Upper lobe of left lung (tissue), 6 donors: ENCODE measurements around the gene OR2T29. TPM values are rescaled to one million over a fixed set of nuclear protein-coding genes. Genes with fewer than 3 reads are reported as not detected.

Experiments used
- ATAC-seq, 2 donors: fragments of 200-7000 bp; cut with Tn5 transposase; one replicate each; pipeline ENCODE4 v1.9.1; 2022; ENCODE audit warnings: mild to moderate bottlenecking in 2 of 2, moderate library complexity in 2 of 2; ENCODE audit not compliant: low FRiP score in 2 of 2
- DNase-seq, 2 donors: peaks; one replicate each; pipeline ENCODE4 v3.0.0-alpha.2; 2019 to 2020
- H3K27ac ChIP-seq, 4 donors: fragments of 200-600 bp; sonication (generic); one replicate each; pipeline ENCODE4 v1.5.1; 2016 to 2019
- H3K27me3 ChIP-seq, 4 donors: fragments of 200-600 bp; sonication (generic); one replicate each; pipeline ENCODE4 v1.5.1; 2017 to 2019
- H3K36me3 ChIP-seq, 4 donors: fragments of 200-600 bp; sonication (generic); one replicate each; pipeline ENCODE4 v1.5.1; 2016 to 2019
- H3K4me1 ChIP-seq, 4 donors: fragments of 200-600 bp; sonication (generic); one replicate each; pipeline ENCODE4 v1.5.1; 2018 to 2019
- H3K4me3 ChIP-seq, 4 donors: fragments of 200-600 bp; sonication (generic); one replicate each; pipeline ENCODE4 v1.5.1; 2017 to 2019; ENCODE audit warnings: mild to moderate bottlenecking in 2 of 4, moderate library complexity in 1 of 4
- H3K9me3 ChIP-seq, 4 donors: fragments of 200-600 bp; sonication (generic); one replicate each; pipeline ENCODE4 v1.5.1; 2018 to 2019
- CTCF ChIP-seq, 6 experiments: fragments of 450-650 bp in 4 of 6; fragments of 200-600 bp in 2 of 6; sonication (generic) in 2 of 6; IDR thresholded peaks; one replicate each; pipeline ENCODE4 v1.5.1; 2016 to 2019; ENCODE audit warnings: antibody characterized with exemption in 6 of 6
- EP300 ChIP-seq, 4 donors: sonication (generic); formaldehyde crosslinking; IDR thresholded peaks; one replicate each; pipeline ENCODE4 v1.5.1; 2017; ENCODE audit warnings: antibody characterized with exemption in 4 of 4, control low read depth in 2 of 4
- POLR2A ChIP-seq, 4 donors: fragments of 450-650 bp; IDR thresholded peaks; one replicate each; pipeline ENCODE4 v1.5.1; 2016 to 2017; ENCODE audit warnings: antibody characterized with exemption in 4 of 4, mild to moderate bottlenecking in 2 of 4
- POLR2AphosphoS5 ChIP-seq, 2 donors: sonication (generic); formaldehyde crosslinking; IDR thresholded peaks; one replicate each; pipeline ENCODE4 v1.5.1; 2017; ENCODE audit warnings: antibody characterized with exemption in 2 of 2
- WGBS, 2 donors: methylation state at CpG; one replicate each; pipeline ENCODE4 v1.1.5; 2017 to 2018; 5-methylcytosine and 5-hydroxymethylcytosine counted together
- total RNA-seq, 6 donors: library from RNA; depleted of rRNA in 4 of 6; stranded (reverse); fragments of >200 nt in 4 of 6; gene quantifications; one replicate each; pipeline versions ENCODE4 v1.1.0 to v1.2.1, GENCODE V29; 2016 to 2021
- donor health status: DM: no; HTN: no; CAD: no; lungs with moderate emphysema.
- donor health status: DM: no; HTN: yes; CAD: no; lungs with severe emphysema.

Gene OR2T29
- total RNA-seq, 6 donors from 2014 or later: not detected

- 81 to 87% methylated on average over 2 of the region's 2 CpGs for WGBS, 2 donors
- no peaks in the 10 kb centered on the region for H3K36me3 ChIP-seq
- H3K9me3 ChIP-seq: no peaks in the 10 kb centered on the region
- DNase-seq (no peak), ATAC-seq (no peak)
- no peak overlapping the region for H3K4me3 ChIP-seq
- TF ChIP-seq CTCF (IDR thresholded peaks at IDR 0.05) (no peak), POLR2AphosphoS5 (IDR thresholded peaks at IDR 0.05) (no peak), POLR2A (IDR thresholded peaks at IDR 0.05) (no peak), EP300 (IDR thresholded peaks at IDR 0.05) (no peak)
- no peaks in the 10 kb centered on the region for H3K4me1 ChIP-seq
- no peak overlapping the region for H3K27ac ChIP-seq
- H3K27me3 ChIP-seq: no peaks in the 10 kb centered on the region
Measured at GRCh38 chr1:248596615-248597014, 34.0 kb upstream of the OR2T29 start.

GRCh38 chr1:248593226-248593625, 30.7 kb upstream of the OR2T29 start:
- ATAC-seq: no peak
- Histone ChIP-seq H3K4me3 (no peak overlapping the region), H3K9me3 (no peaks in the 10 kb centered on the region), H3K36me3 (no peaks in the 10 kb centered on the region), H3K27me3 (no peaks in the 10 kb centered on the region), H3K27ac (no peak overlapping the region), H3K4me1 (no peaks in the 10 kb centered on the region)
- DNase-seq: no peak
- WGBS, 2 donors: 81% methylated on average over 4 to 5 of the region's 5 CpGs
- TF ChIP-seq POLR2A (IDR thresholded peaks at IDR 0.05): no peak
- no peak for TF ChIP-seq POLR2AphosphoS5 (IDR thresholded peaks at IDR 0.05)
- no peak for TF ChIP-seq EP300 (IDR thresholded peaks at IDR 0.05)
- no peak for TF ChIP-seq CTCF (IDR thresholded peaks at IDR 0.05)

GRCh38 chr1:248592655-248593054, 30.1 kb upstream of the OR2T29 start:
- TF ChIP-seq EP300 (IDR thresholded peaks at IDR 0.05) (no peak), CTCF (IDR thresholded peaks at IDR 0.05) (no peak), POLR2A (IDR thresholded peaks at IDR 0.05) (no peak), POLR2AphosphoS5 (IDR thresholded peaks at IDR 0.05) (no peak)
- DNase-seq: no peak
- Histone ChIP-seq H3K27me3 (no peaks in the 10 kb centered on the region), H3K4me1 (no peaks in the 10 kb centered on the region), H3K4me3 (no peak overlapping the region), H3K9me3 (no peaks in the 10 kb centered on the region), H3K36me3 (no peaks in the 10 kb centered on the region), H3K27ac (no peak overlapping the region)
- ATAC-seq: no peak
- WGBS, 2 donors: 78 to 87% methylated on average over 1 of the region's 1 CpG

- Histone ChIP-seq H3K4me1 (no peaks in the 10 kb centered on the region), H3K27ac (no peak overlapping the region), H3K27me3 (no peaks in the 10 kb centered on the region), H3K4me3 (no peak overlapping the region), H3K36me3 (no peaks in the 10 kb centered on the region), H3K9me3 (no peaks in the 10 kb centered on the region)
- DNase-seq: peak in 1 of 2 donors; percentile 74
- no peak for ATAC-seq
- no peak for TF ChIP-seq POLR2A (IDR thresholded peaks at IDR 0.05)
- TF ChIP-seq EP300 (IDR thresholded peaks at IDR 0.05): no peak
- no peak for TF ChIP-seq POLR2AphosphoS5 (IDR thresholded peaks at IDR 0.05)
- TF ChIP-seq CTCF (IDR thresholded peaks at IDR 0.05): no peak
- WGBS, 2 donors: 92 to 93% methylated on average over 16 to 17 of the region's 17 CpGs
Measured at GRCh38 chr1:248590055-248590454, 27.5 kb upstream of the OR2T29 start.

- no peaks in the 10 kb centered on the region for H3K27me3 ChIP-seq
- no peak for DNase-seq
- H3K4me3 ChIP-seq: no peak overlapping the region
- no peak overlapping the region for H3K27ac ChIP-seq
- H3K4me1 ChIP-seq: no peaks in the 10 kb centered on the region
- no peak for ATAC-seq
- TF ChIP-seq CTCF (IDR thresholded peaks at IDR 0.05) (no peak), POLR2AphosphoS5 (IDR thresholded peaks at IDR 0.05) (no peak), EP300 (IDR thresholded peaks at IDR 0.05) (no peak), POLR2A (IDR thresholded peaks at IDR 0.05) (no peak)
- WGBS, 2 donors: 80 to 84% methylated on average over 3 of the region's 3 CpGs
- H3K9me3 ChIP-seq: no peaks in the 10 kb centered on the region
- H3K36me3 ChIP-seq: no peaks in the 10 kb centered on the region
Measured at GRCh38 chr1:248589334-248589733, 26.8 kb upstream of the OR2T29 start.
